GM23338 (cell line): ENCODE measurements around the gene SLC35F1. TPM values are rescaled to one million over a fixed set of nuclear protein-coding genes. Genes with fewer than 3 reads are reported as not detected.

ENCODE experiments used
- ATAC-seq: fragments of 200-7000 bp; cut with Tn5 transposase; 3 replicates; pipeline ENCODE4 v1.9.1; 2020
- DNase-seq: peaks from one replicate; pipeline ENCODE4 v3.0.0-alpha.2; 2015; ENCODE audit warnings: low spot score
- H2AFZ ChIP-seq: fragments of 200-600 bp; sonication (generic); 2 replicates; pipeline ENCODE4 v1.8.0; 2016; ENCODE audit warnings: antibody characterized with exemption, mild to moderate bottlenecking, moderate library complexity
- H3F3A ChIP-seq: fragments of 200-600 bp; sonication (generic); replicated peaks from 2 replicates; pipeline ENCODE4 v1.8.0; 2017; ENCODE audit warnings: antibody characterized with exemption, mixed run types, low read depth
- H3K27ac ChIP-seq: fragments of 200-600 bp; sonication (generic); 2 replicates; pipeline ENCODE4 v1.6.1; 2016; ENCODE audit warnings: low read depth
- H3K27me3 ChIP-seq: fragments of 200-600 bp; sonication (generic); 2 replicates; pipeline ENCODE4 v1.8.0; 2016; ENCODE audit warnings: mild to moderate bottlenecking, mixed run types, moderate library complexity; ENCODE audit not compliant: insufficient read depth
- H3K36me3 ChIP-seq: fragments of 200-600 bp; sonication (generic); 2 replicates; pipeline ENCODE4 v1.8.0; 2016; ENCODE audit warnings: mild to moderate bottlenecking; ENCODE audit not compliant: insufficient read depth
- H3K4me1 ChIP-seq: fragments of 200-600 bp; sonication (generic); 2 replicates; pipeline ENCODE4 v1.8.0; 2016; ENCODE audit warnings: mild to moderate bottlenecking, moderate library complexity; ENCODE audit not compliant: insufficient read depth
- H3K4me2 ChIP-seq: fragments of 200-600 bp; sonication (generic); 2 replicates; pipeline ENCODE4 v1.7.1; 2017; ENCODE audit warnings: mixed run types
- H3K4me3 ChIP-seq: fragments of 200-600 bp; sonication (generic); 2 replicates; pipeline ENCODE4 v1.6.1; 2016; ENCODE audit warnings: mixed run types
- H3K79me2 ChIP-seq: fragments of 200-600 bp; sonication (generic); replicated peaks from 2 replicates; pipeline ENCODE4 v1.8.0; 2017; ENCODE audit warnings: mild to moderate bottlenecking; ENCODE audit not compliant: insufficient read depth
- H3K9me2 ChIP-seq: fragments of 200-600 bp; sonication (generic); 2 replicates; pipeline ENCODE4 v1.8.0; 2017; ENCODE audit not compliant: insufficient read depth
- H4K20me1 ChIP-seq: fragments of 200-600 bp; sonication (generic); replicated peaks from 2 replicates; pipeline ENCODE4 v1.8.0; 2017; ENCODE audit warnings: mild to moderate bottlenecking; ENCODE audit not compliant: insufficient read depth
- H3K27ac Mint-ChIP-seq: 2 replicates; pipeline ENCODE4 v1.8.0; 2020; ENCODE audit warnings: inconsistent platforms, mild to moderate bottlenecking, moderate library complexity, mixed read lengths
- H3K27me3 Mint-ChIP-seq: 3 replicates; pipeline ENCODE4 v1.8.0; 2022; ENCODE audit warnings: low read depth, mild to moderate bottlenecking, moderate library complexity, mixed read lengths, inconsistent platforms; ENCODE audit not compliant: insufficient read depth, poor library complexity
- H3K36me3 Mint-ChIP-seq: 3 replicates; pipeline ENCODE4 v1.8.0; 2021; ENCODE audit warnings: low read depth, mild to moderate bottlenecking, inconsistent platforms, moderate library complexity, mixed read lengths
- H3K4me1 Mint-ChIP-seq: 3 replicates; pipeline ENCODE4 v1.8.0; 2020; ENCODE audit warnings: mild to moderate bottlenecking, inconsistent platforms, mixed read lengths
- H3K4me3 Mint-ChIP-seq: 3 replicates; pipeline ENCODE4 v1.8.0; 2021; ENCODE audit warnings: moderate library complexity, mild to moderate bottlenecking, inconsistent platforms, mixed read lengths
- H3K9me3 Mint-ChIP-seq: 3 replicates; pipeline ENCODE4 v1.8.0; 2020; ENCODE audit warnings: moderate library complexity, mild to moderate bottlenecking, inconsistent platforms, mixed read lengths
- EZH2phosphoT487 ChIP-seq: fragments of 200-600 bp; sonication (generic); IDR thresholded peaks from one replicate; pipeline ENCODE4 v1.8.1; 2018; ENCODE audit warnings: antibody characterized with exemption; ENCODE audit not compliant: unreplicated experiment
- NANOG ChIP-seq: IDR thresholded peaks from 2 replicates; pipeline ENCODE4 v1.6.1; 2016; ENCODE audit warnings: antibody characterized with exemption, borderline replicate concordance
- POLR2AphosphoS5 ChIP-seq: IDR thresholded peaks from 2 replicates; pipeline ENCODE4 v1.6.1; 2016; ENCODE audit warnings: antibody characterized with exemption, low read depth
- REST ChIP-seq: IDR thresholded peaks from one replicate; pipeline ENCODE4 v1.6.1; 2018; ENCODE audit warnings: antibody characterized with exemption; ENCODE audit not compliant: unreplicated experiment
- ZNF331 ChIP-seq: fragments of 250-450 bp; sonication (Bioruptor Pico); IDR thresholded peaks from 2 replicates; pipeline ENCODE4 v1.5.0; 2020; ENCODE audit warnings: low read depth, mild to moderate bottlenecking, moderate library complexity
- ZNF462 ChIP-seq: fragments of 250-450 bp; sonication (Bioruptor Pico); IDR thresholded peaks from 2 replicates; pipeline ENCODE4 v1.5.0; 2020; ENCODE audit warnings: mild to moderate bottlenecking, moderate library complexity
- polyA plus RNA-seq: library from polyadenylated mRNA; unstranded; fragments of >200 nt; fragmentation: Nextera tagmentation; extraction: Ambion mirVana; gene quantifications from 2 replicates; pipeline ENCODE4 v1.2.1, GENCODE V29; 2016
- total RNA-seq: library from RNA; depleted of rRNA; stranded (reverse); fragments of >200 nt; shearing (Covaris generic); gene quantifications from 2 replicates; pipeline ENCODE4 v1.2.3, GENCODE V29; 2014

Gene SLC35F1
- total and polyA plus RNA-seq, 2 experiments from 2014 or later, result 3.0 to 10.3 TPM

- TF ChIP-seq ZNF462 (CRISPR knock-in tag) (no peak), EZH2phosphoT487 (no peak)
Observed at GRCh38 chr6:118165500-118165899, 258.4 kb downstream of the SLC35F1 start (continued).

DNA sequence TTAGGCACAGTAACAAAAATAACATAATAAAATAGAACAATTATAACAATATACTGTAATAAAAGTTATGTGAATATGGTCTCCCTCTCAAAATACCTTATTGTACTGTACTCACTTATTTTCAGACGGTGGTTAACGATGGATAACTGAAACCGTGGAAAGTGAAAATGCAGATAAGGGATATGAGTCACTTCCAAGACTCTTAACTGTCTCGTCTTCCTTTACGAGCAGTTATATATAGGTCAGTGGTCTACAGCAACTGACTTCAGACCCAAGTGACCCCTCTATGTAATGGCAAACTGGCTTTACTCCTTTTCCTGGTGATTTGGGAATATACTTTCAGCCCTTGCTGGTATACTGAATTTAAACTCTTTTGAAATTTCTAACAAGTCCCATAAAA is 261.4 kb downstream of the SLC35F1 start:
- Mint-ChIP-seq H3K4me3 (no peak overlapping the region), H3K36me3 (peaks cover 1% of the 10 kb centered on the region; the same call in 2 of the 3 replicates)
- H3F3A ChIP-seq, result no peaks in the 10 kb centered on the region
- TF ChIP-seq ZNF462 (CRISPR knock-in tag) (no peak), REST (no peak), ZNF331 (CRISPR knock-in tag) (no peak), POLR2AphosphoS5 (no peak), NANOG (no peak)

More for the DNA sequence above, 261.4 kb downstream of the SLC35F1 start:
- Histone ChIP-seq H3K9me2 (0 out of 2 replicates have a peak, but pooled peaks cover 3% of the 10 kb centered on the region), H3K27ac (no peak overlapping the region), H4K20me1 (no peaks in the 10 kb centered on the region), H3K4me2 (no peak overlapping the region), H3K4me1 (no peaks in the 10 kb centered on the region), H3K27me3 (no peaks in the 10 kb centered on the region), H3K36me3 (no peaks in the 10 kb centered on the region), H2AFZ (no peak overlapping the region), H3K4me3 (no peak overlapping the region), H3K79me2 (no peaks in the 10 kb centered on the region)
- no peak for DNase-seq
- Mint-ChIP-seq H3K9me3 (peaks cover 4% of the 10 kb centered on the region), H3K27ac (no peak overlapping the region), H3K27me3 (peaks cover 2% of the 10 kb centered on the region), H3K4me1 (no peaks in the 10 kb centered on the region)
- ATAC-seq, result no peak
